ENCODE measurements around the gene STK40.

The STK40 gene

GRCh38 chr1:36380143-36380619 lies 5.5 kb downstream of the STK40 start:
- no peak for DNase-seq (ENCODE audit: extremely low spot score, insufficient read length, low read depth)
- no peak for FAIRE-seq

DNA sequence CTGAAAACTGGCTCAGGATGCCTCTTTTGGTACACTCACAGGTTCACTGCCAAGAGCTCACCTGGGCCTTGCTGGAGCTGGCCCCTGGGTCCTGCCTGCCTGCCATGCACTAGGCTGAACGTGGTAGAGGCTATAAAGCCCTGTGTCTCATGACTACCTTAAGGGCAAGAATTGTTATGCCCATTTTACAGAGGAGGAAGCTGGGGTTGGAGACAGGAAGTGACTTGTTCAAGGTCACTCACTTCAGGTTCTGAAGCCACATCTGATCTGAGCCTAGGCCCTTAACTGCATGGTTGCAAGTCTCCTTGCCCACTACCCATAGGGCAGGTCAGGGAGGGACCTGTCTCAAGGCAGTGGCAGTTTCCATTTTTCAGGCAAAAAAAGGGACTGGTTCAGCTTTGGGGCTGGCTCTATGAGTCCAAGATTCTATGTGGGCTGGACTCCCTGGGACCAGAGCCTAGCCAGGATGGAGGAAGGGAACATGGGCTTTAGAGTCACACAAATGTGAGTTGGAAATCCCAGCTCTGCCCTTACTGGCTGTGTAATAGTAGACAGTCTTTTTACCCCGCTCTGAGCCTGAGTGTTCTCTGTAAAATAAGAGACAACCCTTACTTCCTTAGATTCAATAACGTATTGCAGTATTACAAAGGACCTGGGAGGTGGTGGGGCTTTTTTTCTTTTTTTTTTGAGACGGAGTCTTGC lies 7.8 kb downstream of the STK40 start:
- no peak for FAIRE-seq

GRCh38 chr1:36372617-36373016 lies 13.1 kb downstream of the STK40 start:
- FAIRE-seq (no peak), DNase-seq (ENCODE audit: extremely low spot score, insufficient read length, low read depth) (no peak)

More for the DNA sequence above, 7.8 kb downstream of the STK40 start:
- DNase-seq (ENCODE audit: extremely low spot score, insufficient read length, low read depth), result no peak

DNA sequence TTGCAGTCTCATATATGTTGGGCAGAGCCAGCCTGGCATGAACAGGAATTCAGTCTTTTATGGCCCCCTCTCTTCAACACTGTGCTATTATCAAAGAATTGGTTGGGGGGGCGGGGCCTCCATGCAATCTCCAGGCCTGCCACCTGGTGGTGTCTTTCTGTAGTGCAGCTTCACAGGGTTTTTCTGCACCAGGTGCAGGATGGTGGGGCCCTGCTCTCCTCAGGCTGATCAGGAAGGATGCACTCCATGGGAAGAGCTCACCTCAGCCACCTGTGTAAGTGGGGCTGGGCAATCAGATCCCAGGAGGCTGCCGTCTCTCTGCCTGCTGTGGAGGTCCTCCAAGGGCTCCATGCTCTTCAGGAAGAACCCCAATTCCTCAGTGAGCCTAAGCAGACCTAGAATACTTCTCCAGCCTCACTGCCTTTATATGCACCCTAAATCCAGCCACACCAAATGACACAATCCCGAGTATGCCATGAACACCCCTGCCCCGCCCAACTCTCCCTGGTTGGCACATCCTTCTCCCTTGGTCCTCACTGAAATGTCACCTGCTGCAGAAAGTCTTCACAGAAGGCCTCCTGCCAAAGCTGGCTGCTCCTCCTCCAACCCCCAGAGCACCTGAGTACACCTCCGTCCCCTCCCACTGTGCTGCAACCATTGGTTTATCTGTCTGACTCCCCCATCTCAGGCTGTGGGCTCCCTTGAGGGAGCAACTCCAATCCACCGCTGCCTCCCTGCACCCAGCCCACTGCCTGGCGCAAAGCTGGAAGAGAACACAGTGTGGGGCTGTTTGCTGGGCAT lies 16.5 kb downstream of the STK40 start:
- DNase-seq (ENCODE audit: extremely low spot score, insufficient read length, low read depth) (no peak), FAIRE-seq (peak; percentile 95)

DNA sequence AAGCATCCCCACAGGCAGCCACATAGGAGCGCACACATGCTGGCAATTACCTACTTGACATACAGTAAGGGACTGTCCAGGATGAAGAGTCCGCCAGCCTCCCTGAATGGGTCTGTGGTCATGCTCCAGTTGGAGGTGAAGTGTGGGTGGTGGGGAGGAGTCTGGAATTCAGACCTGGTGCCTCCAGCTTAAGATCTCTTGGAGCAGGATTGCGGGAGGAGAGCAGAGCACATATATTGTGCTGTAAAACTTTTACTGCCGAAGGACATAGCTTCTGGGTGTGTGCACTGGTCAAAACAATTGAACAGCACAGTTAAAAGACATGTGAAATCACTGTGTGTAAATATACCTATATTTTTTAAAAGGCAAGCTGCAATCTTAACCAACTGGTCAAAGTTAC lies 17.9 kb downstream of the STK40 start:
- DNase-seq (ENCODE audit: extremely low spot score, insufficient read length, low read depth), result no peak

DNA sequence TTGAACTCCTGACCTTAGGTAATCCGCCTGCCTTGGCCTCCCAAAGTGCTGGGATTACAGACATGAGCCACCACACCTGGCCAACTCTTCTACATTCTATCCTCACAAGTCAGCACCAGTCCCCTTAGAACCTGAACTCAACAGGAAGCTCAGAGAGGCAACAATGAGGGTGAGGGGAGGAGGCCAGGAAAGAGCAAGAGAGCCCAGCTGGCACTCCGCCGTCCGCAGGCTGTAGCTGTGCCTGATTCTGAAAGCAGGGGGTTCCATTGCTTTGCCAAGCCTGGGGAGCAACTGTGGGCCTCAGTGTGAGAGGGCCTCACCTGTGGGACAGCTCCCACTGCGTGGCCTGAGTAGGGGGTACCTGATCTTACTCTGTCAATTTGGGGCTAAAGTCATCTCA lies 18.7 kb downstream of the STK40 start:
- FAIRE-seq (no peak), DNase-seq (ENCODE audit: extremely low spot score, insufficient read length, low read depth) (no peak)

More for the DNA sequence above, 17.9 kb downstream of the STK40 start:
- FAIRE-seq, result no peak

DNA sequence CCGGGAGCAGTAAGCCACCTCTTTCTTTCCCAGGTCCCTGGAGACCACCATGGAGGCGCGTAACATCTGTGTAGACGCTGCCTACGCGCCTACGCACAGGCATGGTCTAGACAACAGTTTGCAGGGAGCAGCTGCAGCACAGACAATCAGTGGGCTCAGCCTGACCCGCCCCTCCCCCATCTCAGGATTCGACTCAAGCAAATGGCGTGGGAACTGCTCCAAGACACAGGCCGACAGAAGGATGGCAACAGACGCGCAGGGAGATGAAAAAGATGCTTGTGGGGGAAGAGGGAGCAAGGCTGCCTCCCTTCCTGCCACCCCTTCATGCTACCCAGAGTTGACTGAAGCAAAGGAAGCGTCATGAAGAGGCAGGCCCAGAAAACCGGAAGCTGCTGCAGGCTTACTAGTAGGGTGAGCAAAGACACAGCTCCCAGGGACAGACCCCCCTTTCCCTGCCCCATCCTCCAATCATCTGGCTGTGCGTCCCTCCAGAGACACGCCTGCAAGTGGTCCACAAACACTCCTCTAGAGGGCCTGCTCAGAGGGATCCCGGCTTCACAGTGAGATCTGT lies 19.5 kb downstream of the STK40 start:
- FAIRE-seq (no peak), DNase-seq (ENCODE audit: extremely low spot score, insufficient read length, low read depth) (no peak)

GRCh38 chr1:36365381-36365780 lies 20.3 kb downstream of the STK40 start:
- no peak for DNase-seq (ENCODE audit: extremely low spot score, insufficient read length, low read depth)
- no peak for FAIRE-seq

- DNase-seq (ENCODE audit: extremely low spot score, insufficient read length, low read depth) (no peak), FAIRE-seq (no peak)
Measured at GRCh38 chr1:36359911-36360550, 25.7 kb downstream of the STK40 start.

GRCh38 chr1:36359383-36359782 lies 26.3 kb downstream of the STK40 start:
- no peak for DNase-seq (ENCODE audit: extremely low spot score, insufficient read length, low read depth)
- no peak for FAIRE-seq

DNA sequence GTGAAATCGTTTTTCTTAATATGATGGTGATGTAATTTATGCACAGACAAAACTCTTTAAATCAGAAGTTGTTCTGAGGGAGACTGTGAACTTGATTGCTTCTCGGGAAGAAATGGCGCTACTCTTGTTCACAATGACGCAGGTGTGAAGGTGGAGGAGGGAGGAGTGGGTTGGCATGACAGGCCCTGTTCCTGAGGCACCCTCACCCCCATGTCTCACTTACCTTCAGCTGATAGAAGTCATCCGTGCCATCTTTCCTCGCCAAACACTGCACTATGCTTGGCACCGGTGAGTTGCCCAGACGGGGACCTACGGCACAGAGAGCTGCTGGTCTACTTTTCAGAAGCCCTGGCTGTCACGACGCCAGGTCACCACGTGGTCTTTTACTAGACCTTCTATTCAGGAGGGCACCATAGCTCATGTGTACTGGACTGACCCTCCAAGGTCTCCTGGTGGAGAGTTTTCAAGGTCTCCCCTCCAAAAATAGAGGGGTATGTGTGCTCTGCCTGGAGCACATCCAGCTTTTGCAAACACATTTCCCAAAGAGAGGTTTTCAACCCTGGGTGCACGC lies 27.1 kb downstream of the STK40 start:
- FAIRE-seq (no peak), DNase-seq (ENCODE audit: extremely low spot score, insufficient read length, low read depth) (no peak)

- FAIRE-seq (no peak), DNase-seq (ENCODE audit: extremely low spot score, insufficient read length, low read depth) (no peak)
Measured at GRCh38 chr1:36355811-36356210, 29.9 kb downstream of the STK40 start.

GRCh38 chr1:36354486-36354885 lies 31.2 kb downstream of the STK40 start:
- DNase-seq (ENCODE audit: extremely low spot score, insufficient read length, low read depth) (no peak), FAIRE-seq (no peak)

DNA sequence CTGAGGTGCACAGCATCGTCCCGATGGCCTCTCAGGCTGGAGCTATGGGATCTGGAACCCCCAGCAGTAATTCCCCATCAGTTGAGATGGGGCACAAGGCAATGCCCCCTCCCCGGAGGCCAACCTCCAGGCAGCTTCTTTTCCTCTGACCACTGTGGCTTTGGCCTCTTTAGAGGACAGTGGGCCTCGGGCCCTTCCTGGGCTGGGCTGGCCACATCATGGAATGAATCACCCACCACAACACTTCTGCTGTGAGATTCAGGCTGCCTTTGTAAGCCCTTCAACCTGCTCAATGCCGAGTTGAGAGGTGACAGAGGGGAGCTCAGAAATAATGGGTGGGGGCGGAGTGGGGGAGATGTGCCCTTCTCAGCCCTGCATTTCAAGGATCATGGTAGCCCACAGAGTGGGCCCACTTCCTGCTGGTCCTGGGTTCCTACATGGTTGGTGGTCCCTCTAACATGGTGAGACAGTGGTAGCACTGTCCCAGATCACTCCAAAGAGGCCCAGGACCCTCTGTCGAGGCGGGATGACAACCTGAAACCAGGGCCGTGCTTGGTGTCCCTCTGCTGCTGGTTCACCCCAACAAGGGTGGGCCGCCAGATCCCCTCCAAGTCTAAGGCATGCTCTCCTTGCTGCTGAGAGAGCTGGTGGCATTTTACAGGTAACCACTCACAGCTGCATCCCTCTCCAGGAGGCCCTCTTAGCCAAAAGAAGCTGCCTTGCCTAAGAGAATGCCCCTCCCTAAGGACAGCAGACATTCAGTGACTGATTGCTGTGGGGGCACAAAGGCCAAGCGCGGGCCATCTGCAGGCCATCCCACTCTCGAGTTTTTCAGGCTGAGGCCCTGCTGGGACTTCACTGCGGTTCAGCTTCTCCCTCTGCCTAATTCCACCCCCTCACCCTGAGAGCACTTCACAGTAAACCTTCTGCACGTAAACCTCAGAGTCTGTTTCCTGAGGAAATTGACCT lies 32.5 kb downstream of the STK40 start:
- no peak for DNase-seq (ENCODE audit: extremely low spot score, insufficient read length, low read depth)
- FAIRE-seq, result no peak

DNA sequence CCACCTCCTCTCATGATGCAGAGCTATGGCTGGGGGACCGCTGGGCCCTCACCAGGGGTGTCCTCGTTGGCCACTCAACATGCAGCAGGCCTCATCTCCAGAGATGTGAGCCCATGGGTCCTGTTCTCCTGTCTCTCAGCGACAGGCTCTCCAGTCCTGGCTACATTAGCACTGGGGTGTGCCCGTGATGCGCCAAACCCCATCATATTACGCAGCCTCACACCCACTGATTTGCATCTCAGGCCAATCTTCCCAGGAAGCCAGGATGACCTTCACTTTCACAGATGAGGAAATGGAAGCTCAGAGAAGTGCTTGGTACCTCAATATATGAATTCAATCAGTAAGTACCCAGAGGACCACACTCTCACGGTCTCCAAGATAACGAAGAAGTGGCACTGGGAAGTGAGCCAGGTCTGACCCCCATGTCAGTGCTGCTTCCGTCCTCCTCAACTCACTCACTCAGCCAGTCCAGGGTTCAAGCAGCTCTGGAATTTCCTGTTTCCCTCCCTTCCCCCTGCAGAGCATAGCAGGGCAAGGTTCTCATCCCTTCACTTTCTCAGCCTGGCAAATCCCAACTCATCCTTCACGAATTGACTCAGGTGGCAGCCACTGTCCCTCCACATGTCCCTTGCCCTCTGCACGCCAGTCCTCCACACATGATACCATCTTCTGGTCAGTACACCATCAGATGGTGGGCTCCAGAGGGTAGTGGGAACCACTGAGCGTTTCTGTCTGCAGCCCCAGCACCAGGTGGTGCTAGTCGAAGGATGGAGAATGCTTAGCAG lies 33.4 kb downstream of the STK40 start:
- FAIRE-seq (no peak), DNase-seq (ENCODE audit: extremely low spot score, insufficient read length, low read depth) (no peak)

DNA sequence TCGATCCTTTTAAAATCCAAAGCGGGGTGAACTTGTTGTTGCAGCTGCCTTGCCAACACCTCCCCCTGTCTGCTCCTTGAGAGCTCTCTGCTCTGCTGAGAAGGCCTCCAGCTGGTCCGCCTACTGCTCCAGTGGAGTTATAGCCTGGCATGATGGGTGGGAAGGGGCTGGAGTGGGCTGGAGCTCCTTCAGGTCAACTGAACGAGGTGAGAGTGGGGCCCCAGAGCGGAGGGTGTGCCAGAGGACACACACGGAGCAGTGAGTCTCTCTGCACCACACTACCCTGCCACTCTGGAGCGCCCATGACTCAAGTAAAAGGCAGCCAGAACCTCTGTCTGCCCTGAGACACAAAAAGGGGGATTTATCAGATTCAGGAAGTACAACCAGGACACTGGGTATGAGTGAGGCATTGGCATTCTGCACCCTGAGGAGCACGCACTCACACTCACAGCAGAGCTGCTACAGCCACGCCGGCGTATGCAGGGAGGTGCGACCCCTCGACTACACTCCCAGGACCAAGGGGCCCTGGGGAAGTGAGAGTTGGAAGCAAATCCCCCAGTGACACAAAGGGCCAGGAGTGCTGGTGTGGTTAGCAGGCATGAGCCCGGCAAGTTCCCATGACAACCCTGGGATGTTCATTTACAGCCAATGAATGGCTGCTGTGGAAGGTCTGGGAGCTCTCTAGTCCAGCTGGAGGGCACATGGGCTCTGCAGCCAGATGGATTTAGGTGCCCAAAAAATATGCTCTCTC lies 34.3 kb downstream of the STK40 start:
- FAIRE-seq (no peak), DNase-seq (ENCODE audit: extremely low spot score, insufficient read length, low read depth) (no peak)

DNA sequence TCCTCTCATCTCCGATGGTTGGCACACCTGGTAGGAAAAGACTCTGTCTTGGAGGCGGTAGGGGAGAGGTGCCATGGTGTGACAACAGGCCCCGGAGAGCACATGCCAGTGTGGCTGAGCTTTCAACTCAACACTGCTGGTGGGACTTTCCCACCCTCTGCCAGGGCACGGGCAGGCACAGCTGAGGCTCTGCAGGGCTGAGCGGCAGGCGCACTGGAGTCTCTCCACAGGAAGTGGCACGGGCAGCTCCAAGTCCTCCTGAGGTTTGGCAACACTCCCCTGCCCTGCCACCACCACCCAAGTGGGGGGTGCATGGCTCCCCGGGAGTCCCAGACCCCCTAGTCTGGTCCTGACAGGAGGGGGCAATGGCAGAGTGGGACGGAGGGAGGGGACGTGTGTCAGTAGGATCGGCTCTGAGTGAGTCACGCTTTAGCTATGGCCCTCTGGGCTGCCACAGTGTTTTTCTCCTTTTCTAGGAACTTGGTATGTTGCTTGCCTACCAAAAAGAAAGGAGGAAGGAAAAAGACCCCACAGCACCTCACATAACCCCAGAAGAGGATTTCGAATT lies 35.0 kb downstream of the STK40 start:
- DNase-seq (ENCODE audit: extremely low spot score, insufficient read length, low read depth), result no peak
- FAIRE-seq, result no peak

Measured in GM18507 (cell line).